ENCODE data around the gene TMEM215. TPM values are rescaled to one million over a fixed set of nuclear protein-coding genes. Genes with fewer than 3 reads are reported as not detected.

TMEM215 gene
- total and polyA plus RNA-seq, 2 of the 8 experiments (the other 6 are each of a cell fraction or from before 2014, with no cell fraction given): 0.33 to 0.67 TPM

Small RNAs within 50 kb of the gene (small RNA-seq; reads per million reads assigned to genes)
- not detected for gene RF00019 (ENCODE audit: insufficient read depth)

Other genes with a start within 250 kb of the TMEM215 start
- gene SMIM27, start 231.2 kb upstream of the TMEM215 start, total RNA-seq (2021; fragmentation: NEBNext Ultra II Directional; extraction: Animal tissue kit (Norgen Biotek cat#: 25700)): 15.8 and 18.1 TPM in 2 replicates
- gene SMIM27, start 231.2 kb upstream of the TMEM215 start, polyA plus RNA-seq (2011; rRNA removed): 3.6 and 4.3 TPM in 2 replicates
- 26.9 and 30.7 TPM in 2 replicates for gene TOPORS, start 231.0 kb upstream of the TMEM215 start, total RNA-seq (2021; fragmentation: NEBNext Ultra II Directional; extraction: Animal tissue kit (Norgen Biotek cat#: 25700))
- 7.9 and 10.3 TPM in 2 replicates for gene TOPORS, start 231.0 kb upstream of the TMEM215 start, polyA plus RNA-seq (2011; rRNA removed)
- gene NDUFB6, start 210.4 kb upstream of the TMEM215 start, total RNA-seq (2021; fragmentation: NEBNext Ultra II Directional; extraction: Animal tissue kit (Norgen Biotek cat#: 25700)): 61.4 and 62.5 TPM in 2 replicates
- 43.6 and 55.8 TPM in 2 replicates for gene NDUFB6, start 210.4 kb upstream of the TMEM215 start, polyA plus RNA-seq (2011; rRNA removed)
- gene TAF1L, start 147.9 kb upstream of the TMEM215 start, total RNA-seq (2021; fragmentation: NEBNext Ultra II Directional; extraction: Animal tissue kit (Norgen Biotek cat#: 25700)): not detected in 2 replicates
- gene TAF1L, start 147.9 kb upstream of the TMEM215 start, polyA plus RNA-seq (2011; rRNA removed): 0.02 TPM in 1 of 2 replicates, not detected in the other
- 40.7 and 41.0 TPM in 2 replicates for gene APTX, start 218.1 kb downstream of the TMEM215 start, total RNA-seq (2021; fragmentation: NEBNext Ultra II Directional; extraction: Animal tissue kit (Norgen Biotek cat#: 25700))
- gene APTX, start 218.1 kb downstream of the TMEM215 start, polyA plus RNA-seq (2011; rRNA removed): 19.7 and 29.9 TPM in 2 replicates
- 159 and 169 TPM in 2 replicates for gene DNAJA1, start 241.7 kb downstream of the TMEM215 start, total RNA-seq (2021; fragmentation: NEBNext Ultra II Directional; extraction: Animal tissue kit (Norgen Biotek cat#: 25700))
- 26.4 and 54.4 TPM in 2 replicates for gene DNAJA1, start 241.7 kb downstream of the TMEM215 start, polyA plus RNA-seq (2011; rRNA removed)

Measured in H1 (cell line).